Fibroblast of the aortic adventitia (primary cell): Measurements from ENCODE around the gene RNF150. TPM values are rescaled to one million over a fixed set of nuclear protein-coding genes. Genes with fewer than 3 reads are reported as not detected.

Experiments used
- DNase-seq: peaks from one replicate; pipeline ENCODE4 v3.0.0-alpha.2; 2010; ENCODE audit warnings: low read depth
- H3K4me3 ChIP-seq: 2 replicates; pipeline ENCODE4 v1.5.1; 2011; ENCODE audit warnings: low read depth, mild to moderate bottlenecking, control low read depth, low read length, moderate library complexity
- total RNA-seq: library from RNA; depleted of rRNA; stranded (reverse); fragments of >200 nt; gene quantifications from 2 replicates; pipeline ENCODE4 v1.2.3, GENCODE V29; 2012; ENCODE audit warnings: low replicate concordance
- TF ChIP-seq, protein P1 (sequence below): IDR thresholded peaks from 2 replicates; pipeline ENCODE4 v1.5.1; 2011; ENCODE audit warnings: mild to moderate bottlenecking, low read length, control low read depth, inconsistent platforms; ENCODE audit not compliant: insufficient read depth

RNF150 gene
- total RNA-seq, 1 donor: 0.99 TPM

DNA sequence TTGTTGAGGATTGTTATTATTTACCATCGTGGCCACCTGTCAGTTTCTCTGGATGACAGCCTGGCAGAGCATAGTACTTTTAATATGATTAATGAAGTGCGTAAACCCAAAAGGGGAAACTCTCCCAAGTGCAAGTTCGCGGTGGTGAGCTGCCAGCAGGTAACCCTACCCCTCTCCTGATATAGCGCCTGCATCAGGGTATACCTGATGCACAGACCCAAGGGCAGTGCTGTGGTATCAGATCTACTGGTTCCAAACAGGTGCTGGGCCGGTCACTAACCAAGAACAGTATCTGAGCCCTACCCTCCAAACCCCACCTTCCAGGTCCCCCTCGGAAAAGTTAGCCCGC lies 1.6 kb downstream of the RNF150 start:
- H3K4me3 ChIP-seq: peak overlapping the region; percentile 68
- no peak for DNase-seq
- TF ChIP-seq, protein P1, sequence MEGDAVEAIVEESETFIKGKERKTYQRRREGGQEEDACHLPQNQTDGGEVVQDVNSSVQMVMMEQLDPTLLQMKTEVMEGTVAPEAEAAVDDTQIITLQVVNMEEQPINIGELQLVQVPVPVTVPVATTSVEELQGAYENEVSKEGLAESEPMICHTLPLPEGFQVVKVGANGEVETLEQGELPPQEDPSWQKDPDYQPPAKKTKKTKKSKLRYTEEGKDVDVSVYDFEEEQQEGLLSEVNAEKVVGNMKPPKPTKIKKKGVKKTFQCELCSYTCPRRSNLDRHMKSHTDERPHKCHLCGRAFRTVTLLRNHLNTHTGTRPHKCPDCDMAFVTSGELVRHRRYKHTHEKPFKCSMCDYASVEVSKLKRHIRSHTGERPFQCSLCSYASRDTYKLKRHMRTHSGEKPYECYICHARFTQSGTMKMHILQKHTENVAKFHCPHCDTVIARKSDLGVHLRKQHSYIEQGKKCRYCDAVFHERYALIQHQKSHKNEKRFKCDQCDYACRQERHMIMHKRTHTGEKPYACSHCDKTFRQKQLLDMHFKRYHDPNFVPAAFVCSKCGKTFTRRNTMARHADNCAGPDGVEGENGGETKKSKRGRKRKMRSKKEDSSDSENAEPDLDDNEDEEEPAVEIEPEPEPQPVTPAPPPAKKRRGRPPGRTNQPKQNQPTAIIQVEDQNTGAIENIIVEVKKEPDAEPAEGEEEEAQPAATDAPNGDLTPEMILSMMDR: no peak

DNA sequence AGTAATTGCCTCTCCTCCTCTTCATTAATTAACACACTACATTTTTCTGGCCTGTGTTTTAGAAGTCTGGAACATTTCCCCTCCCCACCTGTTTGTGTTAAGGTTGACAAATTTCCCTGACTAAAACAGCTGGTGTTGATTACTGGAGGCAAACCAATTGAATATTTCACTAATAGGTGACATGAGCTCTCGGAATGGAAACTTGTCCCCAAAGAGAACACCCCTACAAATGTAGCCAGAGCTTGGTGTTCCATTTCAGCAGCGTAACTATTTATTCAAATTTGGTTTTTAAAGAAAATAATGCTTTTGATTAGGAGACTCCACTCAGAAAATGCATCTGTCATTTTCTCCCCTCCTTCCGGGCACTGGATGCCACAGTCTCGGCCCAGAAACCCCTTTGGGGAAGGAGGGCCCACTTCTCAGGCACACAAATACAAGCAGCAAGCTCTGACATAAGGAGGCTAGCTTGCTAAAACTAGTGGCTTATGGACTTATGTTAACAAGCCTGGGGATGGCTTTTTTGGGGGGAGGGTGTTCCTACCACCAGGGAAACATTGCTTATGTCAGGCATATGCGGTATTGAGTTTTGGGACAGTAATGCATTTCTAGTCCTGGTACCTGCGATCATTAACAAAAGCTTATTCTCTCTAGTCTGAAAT lies 2.2 kb downstream of the RNF150 start:
- H3K4me3 ChIP-seq: no peak overlapping the region
- TF ChIP-seq, protein P1: no peak
- no peak for DNase-seq

DNA sequence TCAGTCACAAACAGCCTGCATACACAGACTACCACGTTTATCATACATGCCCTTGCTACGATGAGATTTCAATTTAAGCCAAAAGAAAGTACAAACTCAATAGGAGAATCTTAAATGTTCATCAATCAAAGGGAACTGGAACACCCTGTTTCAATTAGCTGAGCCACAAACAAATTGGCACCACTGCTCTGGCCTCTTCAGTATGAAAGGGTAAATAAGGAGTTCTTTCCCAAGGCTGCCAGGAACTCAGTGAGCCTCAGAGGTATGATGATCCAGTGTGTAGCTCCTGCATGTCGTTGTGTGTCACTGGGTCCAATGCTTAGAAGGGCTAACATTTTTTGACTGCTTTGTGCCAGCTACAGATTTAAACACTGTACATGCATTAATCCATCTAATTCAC lies 5.4 kb downstream of the RNF150 start:
- TF ChIP-seq, protein P1: no peak
- no peak for DNase-seq

DNA sequence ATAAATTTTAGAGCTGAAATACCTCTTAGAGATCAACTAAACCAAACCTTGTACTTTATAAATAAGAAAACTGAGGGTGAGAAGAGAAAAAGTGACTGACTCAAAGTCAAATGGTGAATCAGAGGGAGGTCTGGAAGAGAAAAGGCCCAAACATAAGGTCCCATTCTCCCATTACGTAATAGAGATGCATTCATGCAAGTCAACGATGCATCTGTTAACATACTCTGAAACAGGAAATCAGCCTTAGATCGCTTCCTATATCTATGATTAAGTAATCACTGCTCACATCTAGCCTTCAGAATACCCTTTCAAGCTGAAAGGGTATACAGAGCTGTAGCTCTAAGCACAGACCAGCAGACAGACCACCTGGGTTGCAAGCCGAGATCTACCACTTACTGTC lies 6.5 kb downstream of the RNF150 start:
- no peak overlapping the region for H3K4me3 ChIP-seq
- DNase-seq: no peak
- TF ChIP-seq, protein P1: no peak

More for the DNA sequence above, 5.4 kb downstream of the RNF150 start:
- H3K4me3 ChIP-seq: no peak overlapping the region

DNA sequence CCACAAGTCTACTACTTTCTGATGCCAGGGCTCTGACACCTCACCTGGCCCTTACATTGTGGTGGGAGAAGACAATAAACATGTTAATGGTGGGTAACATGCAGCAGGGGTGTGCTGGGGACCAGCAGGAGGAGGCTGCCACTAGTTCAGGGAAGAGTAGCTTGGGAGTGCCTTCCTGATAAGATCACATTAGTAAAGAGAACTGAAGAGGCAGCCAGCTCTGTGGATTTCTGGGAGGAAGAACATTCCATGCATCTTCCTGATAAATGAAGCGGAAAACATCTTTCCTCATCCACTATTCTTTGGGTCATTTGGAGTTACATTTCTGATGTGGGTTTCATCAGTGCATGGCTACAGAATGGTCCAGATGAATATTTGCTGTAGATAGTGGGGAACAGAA lies 9.0 kb downstream of the RNF150 start:
- DNase-seq: no peak
- H3K4me3 ChIP-seq: no peak overlapping the region
- TF ChIP-seq, protein P1: no peak

DNA sequence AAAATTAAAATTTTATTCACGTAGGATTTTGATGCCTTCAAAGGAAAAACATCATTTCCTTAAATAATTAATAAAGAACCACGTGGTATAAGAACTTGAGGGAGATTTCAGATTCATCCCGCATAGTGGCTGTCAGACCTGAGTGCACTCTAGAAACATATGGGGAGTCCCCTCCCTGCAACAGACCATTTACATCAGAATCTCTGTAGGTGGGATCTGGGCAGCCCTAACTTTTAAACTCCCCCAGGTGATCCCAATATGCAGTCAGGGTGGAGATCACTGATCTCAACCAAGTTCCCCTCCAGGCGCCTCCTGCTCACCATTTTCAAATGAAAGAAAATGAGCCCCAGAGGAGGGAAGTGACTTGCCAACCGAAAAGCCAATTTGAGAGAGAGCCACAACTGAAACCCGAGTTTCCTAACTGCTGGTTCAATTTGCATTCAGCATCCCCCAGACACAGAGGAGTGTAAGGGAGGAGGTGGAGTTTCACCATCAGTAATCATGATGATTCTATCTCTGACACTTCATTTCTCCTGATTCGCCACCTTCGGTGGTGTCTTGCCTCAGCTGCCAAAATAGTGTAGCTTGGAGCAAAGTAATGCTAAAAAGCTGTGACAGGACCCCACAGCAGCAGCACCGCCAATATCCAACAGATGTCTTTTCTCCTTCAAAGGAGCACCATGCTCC lies 11.4 kb downstream of the RNF150 start:
- TF ChIP-seq, protein P1: no peak
- no peak for DNase-seq

More for the DNA sequence above, 11.4 kb downstream of the RNF150 start:
- H3K4me3 ChIP-seq: no peak overlapping the region
